ENCODE data around the gene SULT2A1.
"Not testable (repeated sequence)": the region's sequence is repeated elsewhere in the genome, so short reads cannot be mapped to it uniquely, and the experiment has no call there.

The SULT2A1 gene

GRCh38 chr19:47886010-47886559 lies at the start of gene SULT2A1:
Gene SULT2A1, minus strand, starts transcription at chr19:47886315. Its CDS starts 58 bp downstream, at chr19:47886257.
- H3K4me3 ChIP-seq (ENCODE audit: control insufficient read depth, low read depth, low read length): no peak within 1 kb of the TSS
- DNase-seq (ENCODE audit: low read depth): no peak
- no peak for TF ChIP-seq CTCF (IDR thresholded peaks at IDR 0.05; ENCODE audit: control insufficient read depth, insufficient read depth, low read depth, low read length, missing control alignments)

- DNase-seq (ENCODE audit: low read depth); H3K4me3 ChIP-seq (ENCODE audit: control insufficient read depth, low read depth, low read length): not testable (repeated sequence)
Observed at GRCh38 chr19:47928581-47928980, 42.5 kb upstream of the SULT2A1 start.

GRCh38 chr19:47920107-47920506 lies 34.0 kb upstream of the SULT2A1 start:
- H3K4me3 ChIP-seq (ENCODE audit: control insufficient read depth, low read depth, low read length); DNase-seq (ENCODE audit: low read depth): not testable (repeated sequence)

GRCh38 chr19:47910191-47910590 lies 24.1 kb upstream of the SULT2A1 start:
- not testable (repeated sequence) for DNase-seq (ENCODE audit: low read depth); H3K4me3 ChIP-seq (ENCODE audit: control insufficient read depth, low read depth, low read length)

GRCh38 chr19:47909350-47909749 lies 23.2 kb upstream of the SULT2A1 start:
- H3K4me3 ChIP-seq (ENCODE audit: control insufficient read depth, low read depth, low read length); DNase-seq (ENCODE audit: low read depth): not testable (repeated sequence)

GRCh38 chr19:47901370-47901769 lies 15.3 kb upstream of the SULT2A1 start:
- DNase-seq (ENCODE audit: low read depth): no peak
- H3K4me3 ChIP-seq (ENCODE audit: control insufficient read depth, low read depth, low read length): no peak overlapping the region
- no peak for TF ChIP-seq CTCF (IDR thresholded peaks at IDR 0.05; ENCODE audit: control insufficient read depth, insufficient read depth, low read depth, low read length, missing control alignments)

- no peak for DNase-seq (ENCODE audit: low read depth)
- H3K4me3 ChIP-seq (ENCODE audit: control insufficient read depth, low read depth, low read length): no peak overlapping the region
- no peak for TF ChIP-seq CTCF (IDR thresholded peaks at IDR 0.05; ENCODE audit: control insufficient read depth, insufficient read depth, low read depth, low read length, missing control alignments)
Observed at GRCh38 chr19:47899335-47899734, 13.2 kb upstream of the SULT2A1 start.

GRCh38 chr19:47897861-47898260 lies 11.7 kb upstream of the SULT2A1 start:
- DNase-seq (ENCODE audit: low read depth): no peak
- no peak overlapping the region for H3K4me3 ChIP-seq (ENCODE audit: control insufficient read depth, low read depth, low read length)
- no peak for TF ChIP-seq CTCF (IDR thresholded peaks at IDR 0.05; ENCODE audit: control insufficient read depth, insufficient read depth, low read depth, low read length, missing control alignments)

GRCh38 chr19:47896773-47897172 lies 10.7 kb upstream of the SULT2A1 start:
- no peak overlapping the region for H3K4me3 ChIP-seq (ENCODE audit: control insufficient read depth, low read depth, low read length)
- no peak for TF ChIP-seq CTCF (IDR thresholded peaks at IDR 0.05; ENCODE audit: control insufficient read depth, insufficient read depth, low read depth, low read length, missing control alignments)
- no peak for DNase-seq (ENCODE audit: low read depth)
